22Rv1 (cell line): ENCODE measurements around the gene LYPLA2.

Experiments
- CTCF ChIP-seq: fragments of 450-650 bp; IDR thresholded peaks from 2 replicates; pipeline ENCODE4 v1.5.1; 2017; ENCODE audit warnings: mild to moderate bottlenecking
- ZFX ChIP-seq: fragments of 450-650 bp; IDR thresholded peaks from 2 replicates; pipeline ENCODE4 v1.6.1; 2017; ENCODE audit warnings: antibody characterized with exemption, borderline replicate concordance

- TF ChIP-seq CTCF = peak; percentile 33
- TF ChIP-seq ZFX = no peak
Observed at GRCh38 chr1:23745515-23745914, 45.4 kb upstream of the LYPLA2 start.
